HG03175 (cell line): ENCODE measurements around the gene HTT.
"Not testable (repeated sequence)": the region's sequence is repeated elsewhere in the genome, so short reads cannot be mapped to it uniquely, and the experiment has no call there.

Experiments used
- ATAC-seq: cut with Tn5 transposase; IDR thresholded peaks from one replicate; pipeline ENCODE4 v1.9.1; 2021; ENCODE audit warnings: mild to moderate bottlenecking, moderate library complexity; ENCODE audit not compliant: unreplicated experiment

Gene HTT

GRCh38 chr4:3075652-3075981 lies 1.1 kb downstream of the HTT start:
- ATAC-seq: no peak

- ATAC-seq: peak; percentile 34
Measured at GRCh38 chr4:3077796-3078195, 3.3 kb downstream of the HTT start.

- ATAC-seq: peak; percentile 28
Measured at GRCh38 chr4:3079694-3080123, 5.2 kb downstream of the HTT start.

- ATAC-seq: no peak
Measured at GRCh38 chr4:3082925-3083515, 8.5 kb downstream of the HTT start.

GRCh38 chr4:3083732-3084131 lies 9.3 kb downstream of the HTT start:
- no peak for ATAC-seq

GRCh38 chr4:3085948-3086670 lies 11.6 kb downstream of the HTT start:
- no peak for ATAC-seq

- no peak for ATAC-seq
Measured at GRCh38 chr4:3087115-3087797, 12.8 kb downstream of the HTT start.

GRCh38 chr4:3091464-3091863 lies 17.0 kb downstream of the HTT start:
- ATAC-seq: no peak

GRCh38 chr4:3094701-3095100 lies 20.2 kb downstream of the HTT start:
- ATAC-seq: not testable (repeated sequence)

GRCh38 chr4:3096202-3096601 lies 21.7 kb downstream of the HTT start:
- no peak for ATAC-seq

- no peak for ATAC-seq
Measured at GRCh38 chr4:3098346-3098745, 23.9 kb downstream of the HTT start.

GRCh38 chr4:3106339-3107186 lies 32.1 kb downstream of the HTT start:
- ATAC-seq: peak; percentile 94

GRCh38 chr4:3107271-3107670 lies 32.8 kb downstream of the HTT start:
- no peak for ATAC-seq

GRCh38 chr4:3107691-3108121 lies 33.2 kb downstream of the HTT start:
- no peak for ATAC-seq

GRCh38 chr4:3108211-3108610 lies 33.7 kb downstream of the HTT start:
- ATAC-seq: no peak

- no peak for ATAC-seq
Measured at GRCh38 chr4:3111461-3111860, 37.0 kb downstream of the HTT start.

GRCh38 chr4:3112201-3112600 lies 37.7 kb downstream of the HTT start:
- no peak for ATAC-seq

GRCh38 chr4:3112609-3113469 lies 38.4 kb downstream of the HTT start:
- ATAC-seq: no peak

- ATAC-seq: no peak
Measured at GRCh38 chr4:3114377-3114776, 39.9 kb downstream of the HTT start.

- ATAC-seq: no peak
Measured at GRCh38 chr4:3115637-3116270, 41.3 kb downstream of the HTT start.
